HUES64 (cell line): ENCODE measurements around the gene LPAR2.
"Not testable (repeated sequence)": the region's sequence is repeated elsewhere in the genome, so short reads cannot be mapped to it uniquely, and the experiment has no call there.

Source experiments
- H3K27ac ChIP-seq: 2 replicates; pipeline ENCODE4 v1.7.0; 2013; ENCODE audit warnings: low read depth, low read length, inconsistent platforms
- H3K27me3 ChIP-seq: 2 replicates; pipeline ENCODE4 v1.6.1; 2013; ENCODE audit warnings: mild to moderate bottlenecking, low read length; ENCODE audit not compliant: insufficient read depth
- H3K36me3 ChIP-seq: 2 replicates; pipeline ENCODE4 v1.6.1; 2013; ENCODE audit warnings: mild to moderate bottlenecking, low read length; ENCODE audit not compliant: insufficient read depth
- H3K4me1 ChIP-seq: 2 replicates; pipeline ENCODE4 v1.6.1; 2013; ENCODE audit warnings: mild to moderate bottlenecking, low read length, moderate library complexity; ENCODE audit not compliant: insufficient read depth
- H3K4me3 ChIP-seq: 2 replicates; pipeline ENCODE4 v1.5.1; 2013; ENCODE audit warnings: mild to moderate bottlenecking, low read length, moderate library complexity
- H3K9ac ChIP-seq: 2 replicates; pipeline ENCODE4 v1.6.1; 2013; ENCODE audit warnings: mild to moderate bottlenecking, low read depth, low read length
- H3K9me3 ChIP-seq: 2 replicates; pipeline ENCODE4 v1.6.1; 2013; ENCODE audit warnings: low read depth, low read length; ENCODE audit not compliant: insufficient read depth
- WGBS: fragments of 150-250, 120-280 bp; methylation state at CpG from one replicate; pipeline ENCODE4 v1.1.7; 2013; ENCODE audit warnings: missing lambda C conversion rate; 5-methylcytosine and 5-hydroxymethylcytosine counted together

Gene LPAR2

DNA sequence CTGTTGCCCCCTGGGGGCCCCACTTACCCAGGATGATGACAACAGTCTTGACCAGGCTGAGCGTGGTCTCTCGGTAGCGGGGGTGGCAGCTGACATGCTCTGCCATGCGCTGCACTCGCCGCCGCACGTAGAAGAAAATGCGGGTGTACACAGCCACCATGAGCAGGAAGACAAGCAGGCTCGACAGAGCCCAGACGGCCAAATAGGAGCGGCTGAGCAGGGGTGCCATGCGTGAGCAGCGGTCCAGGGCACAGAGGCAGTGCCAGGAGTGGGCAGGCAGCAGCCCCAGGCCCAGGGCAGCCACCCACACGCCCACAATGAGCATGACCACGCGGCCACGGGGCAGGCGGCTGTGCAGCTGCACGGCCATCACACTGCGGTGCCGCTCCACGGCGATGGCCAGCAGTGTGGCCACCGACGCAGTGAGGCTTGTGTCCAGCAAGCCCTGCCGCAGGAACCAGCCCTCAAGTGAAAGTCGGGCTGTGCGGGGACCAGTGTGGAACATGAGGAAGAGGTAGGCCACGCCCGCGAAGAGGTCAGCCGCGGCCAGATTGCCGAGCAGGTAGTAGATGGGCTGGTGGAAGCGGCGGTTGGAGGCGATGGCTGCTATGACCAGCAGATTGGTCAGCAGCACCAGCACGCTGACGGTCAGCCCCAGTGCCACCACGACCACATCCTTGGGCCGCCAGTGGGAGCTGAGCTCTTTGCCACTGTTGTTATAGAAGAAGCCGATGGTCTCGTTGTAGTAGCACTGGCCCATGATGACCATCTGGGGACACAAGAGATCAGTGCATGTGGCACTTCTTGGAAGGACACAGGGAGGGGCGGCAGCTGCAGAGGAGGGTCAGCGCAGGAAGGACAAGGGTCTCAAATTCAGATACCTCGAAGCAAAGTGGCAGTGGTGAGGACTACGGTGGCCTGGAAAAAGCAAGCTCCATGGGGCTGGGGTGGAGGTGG, 1.2 kb downstream of the LPAR2 start:
- Histone ChIP-seq H3K36me3 (peaks cover 38% of the 10 kb centered on the region), H3K4me3 (peak overlapping the region; percentile 68), H3K27me3 (no peaks in the 10 kb centered on the region), H3K9ac (peak overlapping the region; percentile 81), H3K27ac (no peak overlapping the region), H3K4me1 (peaks cover 3% of the 10 kb centered on the region; the same call in 1 of the 2 replicates), H3K9me3 (no peaks in the 10 kb centered on the region)
- WGBS: 93% methylated on average over 48 of the region's 48 CpGs

DNA sequence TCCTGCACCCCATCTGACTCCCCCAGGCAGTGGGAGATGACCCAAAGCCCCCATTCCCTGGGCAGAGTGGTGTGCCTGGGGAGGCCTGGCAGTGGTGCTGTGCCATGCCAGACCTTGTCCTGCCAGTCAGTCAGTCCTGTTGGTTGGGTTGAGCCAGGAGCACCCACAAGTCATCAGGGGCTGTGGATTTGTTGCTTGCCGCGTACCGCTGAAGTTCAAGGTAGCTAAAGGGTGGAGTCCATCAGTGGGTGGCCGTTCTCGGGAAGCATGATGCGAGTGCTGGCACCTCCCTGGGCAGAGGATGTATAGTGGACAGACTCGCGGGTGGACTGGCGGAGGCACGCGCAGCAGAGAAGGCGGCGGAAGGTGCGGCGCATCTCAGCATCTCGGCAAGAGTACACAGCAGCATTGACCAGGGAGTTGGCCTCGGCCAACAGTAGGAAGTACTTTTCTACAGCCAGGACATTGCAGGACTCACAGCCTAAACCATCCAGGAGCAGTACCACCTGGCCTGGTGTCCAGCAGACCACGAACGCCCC, 3.9 kb downstream of the LPAR2 start:
- 97% methylated on average over 19 of the region's 19 CpGs for WGBS

DNA sequence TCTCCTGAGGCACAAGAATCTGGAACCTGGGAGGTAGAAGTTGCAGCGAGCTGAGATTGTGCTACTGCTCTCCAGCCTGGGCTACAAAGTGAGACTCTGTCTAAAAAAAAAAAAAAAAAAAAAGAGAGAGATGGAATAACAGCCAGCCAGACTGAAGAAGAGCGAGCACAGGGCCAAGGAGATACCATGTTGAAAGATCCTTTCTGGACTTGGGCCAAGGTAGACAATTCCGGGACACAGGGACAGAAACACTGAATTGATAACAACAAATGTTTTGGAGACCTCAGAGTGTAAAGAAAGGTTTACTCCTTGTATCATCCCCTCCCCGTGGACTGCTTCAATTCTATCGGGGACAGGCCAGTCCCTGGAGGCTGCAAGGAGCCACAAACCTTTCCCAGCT, 4.6 kb downstream of the LPAR2 start:
- WGBS: 93% methylated on average over 5 of the region's 5 CpGs
- H3K9ac ChIP-seq: no peak overlapping the region

More for the DNA sequence above, 3.9 kb downstream of the LPAR2 start:
- no peak overlapping the region for H3K27ac ChIP-seq
- no peak overlapping the region for H3K9ac ChIP-seq
- H3K4me3 ChIP-seq: no peak overlapping the region
- H3K4me1 ChIP-seq: peaks cover 3% of the 10 kb centered on the region; the same call in 1 of the 2 replicates
- peaks cover 41% of the 10 kb centered on the region for H3K36me3 ChIP-seq
- H3K27me3 ChIP-seq: no peaks in the 10 kb centered on the region
- no peaks in the 10 kb centered on the region for H3K9me3 ChIP-seq

DNA sequence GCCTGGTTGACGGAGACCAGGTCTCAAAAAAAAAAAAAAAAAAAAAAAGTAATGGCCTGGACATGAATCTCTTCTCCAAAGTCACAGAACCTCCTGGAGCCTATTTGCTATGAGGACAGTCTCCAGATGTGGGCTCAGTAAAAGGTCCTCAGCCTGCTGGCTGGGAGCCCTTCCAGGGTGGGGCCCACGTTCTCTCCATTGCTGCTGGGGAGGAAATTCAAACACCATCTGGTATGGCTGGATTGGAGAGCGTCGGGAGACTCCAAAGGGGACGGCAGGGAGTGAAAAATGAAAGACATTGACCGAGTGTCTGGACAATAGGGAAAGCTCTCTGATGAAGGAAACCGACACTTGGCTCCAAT, 8.2 kb downstream of the LPAR2 start:
- Histone ChIP-seq H3K36me3 (peaks cover 28% of the 10 kb centered on the region), H3K4me1 (no peaks in the 10 kb centered on the region), H3K9me3 (no peaks in the 10 kb centered on the region), H3K27me3 (peaks cover 9% of the 10 kb centered on the region), H3K9ac (no peak overlapping the region), H3K4me3 (no peak overlapping the region), H3K27ac (no peak overlapping the region)
- 84% methylated on average over 7 of the region's 7 CpGs for WGBS

More for the DNA sequence above, 4.6 kb downstream of the LPAR2 start:
- no peaks in the 10 kb centered on the region for H3K9me3 ChIP-seq
- peaks cover 3% of the 10 kb centered on the region; the same call in 1 of the 2 replicates for H3K4me1 ChIP-seq
- no peak overlapping the region for H3K4me3 ChIP-seq
- no peak overlapping the region for H3K27ac ChIP-seq
- peaks cover 41% of the 10 kb centered on the region for H3K36me3 ChIP-seq
- H3K27me3 ChIP-seq: no peaks in the 10 kb centered on the region

DNA sequence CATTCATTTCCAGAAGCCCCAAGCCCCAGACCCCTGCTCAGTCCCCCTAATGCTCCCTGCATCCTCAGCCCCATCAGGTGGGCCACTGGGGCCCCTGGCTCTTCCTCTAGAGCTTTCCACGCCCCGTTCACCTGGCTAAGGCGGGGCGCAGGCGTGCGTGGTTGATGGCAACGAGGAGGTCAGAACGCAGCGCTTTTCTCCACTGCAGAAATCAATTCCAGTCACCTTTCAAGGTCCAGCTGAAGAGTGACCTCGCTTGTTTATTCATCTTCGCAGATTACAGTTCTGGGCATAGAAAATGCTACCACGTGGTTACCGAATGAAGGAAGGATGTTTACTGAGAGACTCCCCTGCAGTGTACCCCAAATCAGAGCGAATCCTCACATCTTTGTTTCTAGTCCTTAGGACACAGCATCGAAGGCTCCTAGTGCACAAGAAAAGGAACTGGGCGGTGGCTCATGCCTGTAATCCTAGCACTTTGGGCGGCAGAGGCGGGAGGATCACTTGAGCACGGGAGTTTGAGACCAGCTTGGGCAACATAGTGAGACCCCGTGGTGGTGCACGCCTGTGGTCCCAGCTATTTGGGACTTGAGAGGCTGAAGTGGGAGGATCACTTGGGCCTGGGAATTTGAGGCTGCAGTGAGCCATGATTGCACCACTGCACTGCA, 8.7 kb downstream of the LPAR2 start:
- Histone ChIP-seq H3K27me3 (peaks cover 9% of the 10 kb centered on the region), H3K27ac (no peak overlapping the region), H3K4me3 (peak overlapping the region; percentile 60), H3K36me3 (peaks cover 24% of the 10 kb centered on the region), H3K9ac (no peak overlapping the region), H3K4me1 (no peaks in the 10 kb centered on the region), H3K9me3 (no peaks in the 10 kb centered on the region)
- WGBS: 88% methylated on average over 21 of the region's 21 CpGs

DNA sequence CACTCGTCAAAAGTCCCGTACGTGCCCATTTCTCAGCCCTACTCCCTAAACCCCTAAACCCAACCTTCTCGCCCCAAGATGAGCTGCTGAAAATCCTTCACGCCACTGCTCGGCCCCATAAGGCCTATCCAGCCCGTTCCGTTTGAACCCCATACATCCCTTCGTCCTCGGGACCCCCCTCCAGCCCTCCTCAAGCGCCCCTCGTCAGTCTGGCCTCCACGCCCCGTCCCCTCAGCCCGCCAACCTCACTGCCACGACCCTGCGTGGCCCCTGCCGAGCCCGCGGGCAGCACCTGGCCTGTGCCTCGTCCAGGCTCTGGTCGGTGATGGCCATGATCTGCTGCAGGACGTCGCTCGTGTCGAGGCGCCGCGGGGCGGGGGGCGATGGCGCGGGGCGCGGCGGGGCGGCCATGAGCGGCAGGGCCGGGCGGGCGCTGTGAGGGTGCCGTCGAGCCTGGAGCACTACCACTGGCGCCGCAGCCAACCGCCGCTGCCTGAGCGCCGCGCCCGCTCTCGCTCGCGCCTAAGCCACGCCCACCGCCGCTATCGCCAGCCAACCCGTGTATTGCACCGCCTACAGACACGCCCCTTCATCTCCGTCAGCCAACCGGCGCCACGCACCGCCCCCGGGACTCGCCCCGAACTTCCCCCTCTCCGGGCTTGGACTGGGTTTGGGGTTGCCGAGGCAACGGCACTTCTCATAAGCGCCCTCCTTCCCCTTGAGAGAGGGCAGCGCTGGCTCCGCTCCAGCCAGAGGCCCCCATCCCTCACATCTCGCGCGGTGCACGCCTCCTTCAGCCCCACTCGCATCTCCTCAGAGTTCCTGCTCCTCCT, 9.6 kb downstream of the LPAR2 start, which contains the start of gene PBX4:
Gene PBX4 (minus strand): TSS at position 469 of the 833 bp plus-strand sequence. CDS start 58 bp downstream, at position 411.
- no peaks in the 10 kb centered on the region for H3K9me3 ChIP-seq
- no peaks in the 10 kb centered on the region for H3K4me1 ChIP-seq
- H3K27ac ChIP-seq: no peak within 1 kb of the TSS
- peaks cover 9% of the 10 kb centered on the region for H3K27me3 ChIP-seq
- peak within 1 kb of the TSS; percentile 60 for H3K4me3 ChIP-seq
- peak within 1 kb of the TSS; percentile 53 for H3K9ac ChIP-seq
- H3K36me3 ChIP-seq: peaks cover 15% of the 10 kb centered on the region
- WGBS: 5% methylated on average over 80 of the region's 80 CpGs

DNA sequence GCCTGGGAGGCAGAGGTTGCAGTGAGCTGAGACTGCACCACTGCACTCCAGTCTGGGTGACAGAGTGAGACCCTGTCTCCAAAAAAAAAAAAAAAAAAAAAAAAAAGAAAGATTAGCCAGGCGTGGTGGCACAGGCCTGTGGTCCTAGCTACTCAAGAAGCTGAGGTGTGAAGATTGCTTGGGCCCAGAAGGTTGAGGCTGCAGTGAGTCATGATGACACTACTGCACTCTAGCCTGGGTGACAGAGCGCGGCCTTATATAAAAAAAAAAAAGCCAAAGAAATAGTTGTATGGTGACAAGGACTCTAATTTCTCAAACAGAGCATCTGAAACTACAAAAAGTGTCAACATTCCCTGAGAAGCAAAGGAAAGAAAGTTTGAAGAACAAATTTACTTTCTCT, 12.9 kb downstream of the LPAR2 start:
- Histone ChIP-seq H3K36me3 (no peaks in the 10 kb centered on the region), H3K4me3 (no peak overlapping the region), H3K27me3 (peaks cover 9% of the 10 kb centered on the region), H3K9me3 (no peaks in the 10 kb centered on the region), H3K4me1 (no peaks in the 10 kb centered on the region), H3K9ac (no peak overlapping the region), H3K27ac (no peak overlapping the region)
- WGBS: 81% methylated on average over 3 of the region's 3 CpGs

DNA sequence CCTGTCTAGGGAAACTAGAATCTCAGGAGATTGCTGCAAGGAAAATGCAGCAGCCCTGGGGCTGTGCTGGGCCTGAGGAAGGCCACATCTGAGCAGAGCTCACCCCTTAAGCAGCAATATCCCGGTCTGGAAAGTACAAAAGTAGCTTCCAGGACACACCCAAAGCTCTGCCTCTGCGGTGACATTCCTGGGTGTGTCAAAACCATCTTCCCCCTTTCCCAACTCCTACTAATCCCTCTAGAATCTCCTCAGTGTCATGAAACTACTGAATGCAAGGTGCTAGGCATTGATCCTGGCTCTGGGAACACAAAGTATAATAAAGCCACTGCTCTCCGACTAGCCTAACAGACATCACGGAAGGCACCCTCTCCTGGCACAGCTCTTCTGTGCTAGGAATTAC, 14.5 kb downstream of the LPAR2 start:
- peaks cover 9% of the 10 kb centered on the region for H3K27me3 ChIP-seq
- no peak overlapping the region for H3K27ac ChIP-seq
- no peaks in the 10 kb centered on the region for H3K36me3 ChIP-seq
- H3K4me3 ChIP-seq: no peak overlapping the region
- H3K9ac ChIP-seq: no peak overlapping the region
- H3K4me1 ChIP-seq: no peaks in the 10 kb centered on the region
- no peaks in the 10 kb centered on the region for H3K9me3 ChIP-seq
- 85% methylated on average over 4 of the region's 4 CpGs for WGBS

DNA sequence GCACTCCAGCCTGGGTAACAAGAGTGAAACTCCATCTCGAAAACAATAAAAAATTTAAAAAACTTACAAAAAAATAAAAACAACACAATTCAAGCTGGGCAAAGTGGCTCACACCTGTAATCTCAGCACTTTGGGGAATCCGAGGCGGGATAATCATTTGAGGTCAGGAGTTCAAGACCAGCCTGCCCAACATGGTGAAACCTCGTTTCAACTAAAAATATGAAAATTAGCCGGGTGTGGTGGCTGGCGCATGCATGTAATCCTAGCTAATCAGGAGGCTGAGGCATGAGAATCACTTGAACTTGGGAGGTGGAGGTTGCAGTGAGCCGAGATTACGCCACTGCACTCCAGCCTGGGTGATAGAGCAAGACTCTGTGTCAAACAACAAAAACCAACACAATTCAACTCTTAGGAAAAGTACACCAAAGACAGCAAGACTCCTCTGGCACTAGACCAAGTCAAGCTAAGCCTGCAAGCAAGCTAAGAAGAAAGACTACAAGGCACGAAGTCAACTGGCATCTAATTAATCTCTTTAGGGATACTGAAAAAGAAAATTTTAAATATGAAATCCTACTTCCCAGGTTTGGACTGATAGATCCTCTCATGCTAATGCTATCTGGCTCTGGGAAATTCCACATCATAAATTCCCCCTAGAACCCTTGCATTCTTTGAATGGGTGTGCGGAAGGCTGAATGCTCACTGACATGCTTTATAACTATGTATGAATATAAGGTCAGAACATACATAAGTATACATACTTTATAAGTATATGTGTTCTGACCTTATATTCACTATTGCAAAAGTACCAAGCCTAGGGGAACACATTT, 17.4 kb downstream of the LPAR2 start:
- H3K9me3 ChIP-seq: no peaks in the 10 kb centered on the region
- no peak overlapping the region for H3K27ac ChIP-seq
- H3K4me3 ChIP-seq: no peak overlapping the region
- 92% methylated on average over 9 of the region's 10 CpGs for WGBS
- H3K9ac ChIP-seq: no peak overlapping the region
- H3K4me1 ChIP-seq: no peaks in the 10 kb centered on the region
- H3K36me3 ChIP-seq: no peaks in the 10 kb centered on the region
- no peaks in the 10 kb centered on the region for H3K27me3 ChIP-seq

DNA sequence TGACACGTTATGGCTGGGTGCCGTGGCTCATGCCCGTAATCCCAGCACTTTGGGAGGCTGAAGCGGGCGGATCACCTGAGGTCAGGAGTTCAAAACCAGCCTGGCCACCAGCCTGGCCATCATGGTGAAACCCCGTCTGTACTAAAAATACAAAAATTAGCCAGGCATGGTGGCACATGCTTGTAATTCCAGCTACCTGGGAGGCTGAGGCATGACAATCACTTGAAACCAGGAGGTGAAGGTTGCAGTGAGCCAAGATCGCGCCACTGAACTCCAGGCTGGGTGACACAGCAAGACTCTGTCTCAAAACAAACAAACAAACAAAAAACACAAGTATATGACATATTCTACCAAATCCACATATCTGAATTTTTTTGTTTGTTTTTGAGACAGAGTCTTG, 21.3 kb downstream of the LPAR2 start:
- H3K9me3 ChIP-seq, H3K36me3 ChIP-seq, H3K9ac ChIP-seq, H3K4me3 ChIP-seq, H3K27ac ChIP-seq, H3K27me3 ChIP-seq: not testable (repeated sequence)
- WGBS: 96% methylated on average over 8 of the region's 8 CpGs
- peaks cover 12% of the 10 kb centered on the region for H3K4me1 ChIP-seq
